Prostate gland (tissue), 2 donors: Measurements from ENCODE around the gene TSEN54.

Experiments
- POLR2A ChIP-seq: fragments of 450-650 bp; IDR thresholded peaks from one replicate; pipeline ENCODE4 v1.6.1; 2016; ENCODE audit warnings: antibody characterized with exemption, mild to moderate bottlenecking
- TF ChIP-seq, protein P1 (sequence below), 4 experiments: fragments of 200-600 bp in 2 of 4; fragments of 450-650 bp in 2 of 4; sonication (generic) in 2 of 4; IDR thresholded peaks; 1 replicate in 3 of 4; 2 replicates in 1 of 4; pipeline ENCODE4 v1.5.1; 2016 to 2019; ENCODE audit warnings: antibody characterized with exemption in 4 of 4, mild to moderate bottlenecking in 2 of 4, moderate library complexity in 2 of 4

GRCh38 chr17:75561927-75562603, 45.7 kb downstream of the TSEN54 start:
- TF ChIP-seq, protein P1, sequence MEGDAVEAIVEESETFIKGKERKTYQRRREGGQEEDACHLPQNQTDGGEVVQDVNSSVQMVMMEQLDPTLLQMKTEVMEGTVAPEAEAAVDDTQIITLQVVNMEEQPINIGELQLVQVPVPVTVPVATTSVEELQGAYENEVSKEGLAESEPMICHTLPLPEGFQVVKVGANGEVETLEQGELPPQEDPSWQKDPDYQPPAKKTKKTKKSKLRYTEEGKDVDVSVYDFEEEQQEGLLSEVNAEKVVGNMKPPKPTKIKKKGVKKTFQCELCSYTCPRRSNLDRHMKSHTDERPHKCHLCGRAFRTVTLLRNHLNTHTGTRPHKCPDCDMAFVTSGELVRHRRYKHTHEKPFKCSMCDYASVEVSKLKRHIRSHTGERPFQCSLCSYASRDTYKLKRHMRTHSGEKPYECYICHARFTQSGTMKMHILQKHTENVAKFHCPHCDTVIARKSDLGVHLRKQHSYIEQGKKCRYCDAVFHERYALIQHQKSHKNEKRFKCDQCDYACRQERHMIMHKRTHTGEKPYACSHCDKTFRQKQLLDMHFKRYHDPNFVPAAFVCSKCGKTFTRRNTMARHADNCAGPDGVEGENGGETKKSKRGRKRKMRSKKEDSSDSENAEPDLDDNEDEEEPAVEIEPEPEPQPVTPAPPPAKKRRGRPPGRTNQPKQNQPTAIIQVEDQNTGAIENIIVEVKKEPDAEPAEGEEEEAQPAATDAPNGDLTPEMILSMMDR (IDR thresholded peaks at IDR 0.05) = no peak
- TF ChIP-seq POLR2A = no peak
